Measurements from ENCODE around the gene HABP4.

The HABP4 gene

GRCh38 chr9:96417051-96417586 lies 32.9 kb upstream of the HABP4 start:
- peak; percentile 73 for DNase-seq (ENCODE audit: low read depth)
- H3K4me3 ChIP-seq (ENCODE audit: control insufficient read depth, low read depth, low read length) = peak overlapping the region; percentile 93
- TF ChIP-seq CTCF (conservative IDR thresholded peaks at IDR 0.05; ENCODE audit: control insufficient read depth, insufficient read depth, low read depth, low read length) = no peak

GRCh38 chr9:96417661-96418082 lies 32.3 kb upstream of the HABP4 start:
- no peak for DNase-seq (ENCODE audit: low read depth)
- no peak for TF ChIP-seq CTCF (conservative IDR thresholded peaks at IDR 0.05; ENCODE audit: control insufficient read depth, insufficient read depth, low read depth, low read length)
- H3K4me3 ChIP-seq (ENCODE audit: control insufficient read depth, low read depth, low read length) = peak overlapping the region; percentile 93

GRCh38 chr9:96418083-96418919 lies 31.7 kb upstream of the HABP4 start, which contains the start of gene ZNF367:
ZNF367 (minus strand) TSS chr9:96418370; CDS start chr9:96418032, 338 bp downstream.
- H3K4me3 ChIP-seq (ENCODE audit: control insufficient read depth, low read depth, low read length) = peak within 1 kb of the TSS; percentile 93
- TF ChIP-seq CTCF (conservative IDR thresholded peaks at IDR 0.05; ENCODE audit: control insufficient read depth, insufficient read depth, low read depth, low read length) = no peak
- DNase-seq (ENCODE audit: low read depth) = peak; percentile 94

GRCh38 chr9:96418920-96419690 lies 30.9 kb upstream of the HABP4 start:
- DNase-seq (ENCODE audit: low read depth) = peak; percentile 25
- no peak for TF ChIP-seq CTCF (conservative IDR thresholded peaks at IDR 0.05; ENCODE audit: control insufficient read depth, insufficient read depth, low read depth, low read length)
- H3K4me3 ChIP-seq (ENCODE audit: control insufficient read depth, low read depth, low read length) = peak overlapping the region; percentile 71

GRCh38 chr9:96419691-96419969 lies 30.3 kb upstream of the HABP4 start:
- TF ChIP-seq CTCF (conservative IDR thresholded peaks at IDR 0.05; ENCODE audit: control insufficient read depth, insufficient read depth, low read depth, low read length) = no peak
- DNase-seq (ENCODE audit: low read depth) = no peak

GRCh38 chr9:96420468-96421219 lies 29.3 kb upstream of the HABP4 start:
- no peak for TF ChIP-seq CTCF (conservative IDR thresholded peaks at IDR 0.05; ENCODE audit: control insufficient read depth, insufficient read depth, low read depth, low read length)
- no peak overlapping the region for H3K4me3 ChIP-seq (ENCODE audit: control insufficient read depth, low read depth, low read length)
- peak; percentile 95 for DNase-seq (ENCODE audit: low read depth)

More at GRCh38 chr9:96419691-96419969, 30.3 kb upstream of the HABP4 start:
- H3K4me3 ChIP-seq (ENCODE audit: control insufficient read depth, low read depth, low read length) = peak overlapping the region; percentile 71
